ENCODE data around the gene PCDH9.

- TF ChIP-seq EZH2phosphoT487 (IDR thresholded peaks at IDR 0.05; ENCODE audit: insufficient read depth, low read depth) (no peak), EZH2 (IDR thresholded peaks at IDR 0.05; ENCODE audit: insufficient read depth, poor library complexity, severe bottlenecking) (no peak)
Observed at GRCh38 chr13:66314911-66315310, 915.2 kb downstream of the PCDH9 start.
